Endothelial cell of umbilical vein (primary cell): ENCODE measurements around the gene RAD51B. TPM values are rescaled to one million over a fixed set of nuclear protein-coding genes. Genes with fewer than 3 reads are reported as not detected.

Experiments
- BruUV-seq: library from RNA; stranded (reverse); fragments of 400-500 nt; replicated peaks from 2 replicates; lab custom pipeline; 2021; lab: Mats Ljungman, UMichigan
- CTCF ChIA-PET: fragments of 300-600, 350-600 bp; sonication (Branson Sonifier 250); formaldehyde crosslinking; loops from one replicate; lab custom pipeline; 2021; ENCODE audit warnings: antibody characterized with exemption, inconsistent platforms; lab: Charles Lee
- POLR2A ChIA-PET: fragments of 300-600, 350-600 bp; sonication (Branson Sonifier 250); formaldehyde crosslinking; loops from one replicate; lab custom pipeline; 2021; ENCODE audit warnings: antibody characterized with exemption, inconsistent platforms; lab: Charles Lee
- DNase-seq: peaks from one replicate; pipeline ENCODE4 v3.0.0-alpha.2; 2011; ENCODE audit warnings: low read depth, low spot score
- FAIRE-seq: peaks from 2 replicates; lab custom pipeline; 2011; peaks lifted over from hg19 to GRCh38; lab: Jason Lieb, UNC
- H2AFZ ChIP-seq: 2 replicates; pipeline ENCODE4 v1.6.0; 2012; ENCODE audit warnings: low read depth, low read length, control low read depth, inconsistent platforms
- H3K27ac ChIP-seq: 2 replicates; pipeline ENCODE4 v1.5.1; 2011; ENCODE audit warnings: low read depth, mild to moderate bottlenecking, control low read depth, low read length, moderate library complexity; ENCODE audit not compliant: insufficient read depth
- H3K27me3 ChIP-seq, 2 experiments: 2 replicates each; pipeline versions ENCODE4 v1.6.0 to v1.6.1; 2011; ENCODE audit warnings: low read length in 2 of 2, mixed read lengths in 1 of 2; ENCODE audit not compliant: control insufficient read depth in 2 of 2, insufficient read depth in 2 of 2
- H3K36me3 ChIP-seq, 2 experiments: 2 replicates in 1 of 2; 3 replicates in 1 of 2; pipeline ENCODE4 v1.5.1; 2011; ENCODE audit warnings: low read length in 2 of 2, mild to moderate bottlenecking in 1 of 2, moderate library complexity in 1 of 2; ENCODE audit not compliant: control insufficient read depth in 2 of 2, insufficient read depth in 2 of 2; ENCODE audit errors: extremely low read depth in 1 of 2
- H3K4me1 ChIP-seq: 3 replicates; pipeline ENCODE4 v1.5.1; 2011; ENCODE audit warnings: mild to moderate bottlenecking, low read length; ENCODE audit not compliant: control insufficient read depth, insufficient read depth; ENCODE audit errors: extremely low read depth
- H3K4me2 ChIP-seq: 2 replicates; pipeline ENCODE4 v1.6.1; 2011; ENCODE audit warnings: low read length, control low read depth, mixed read lengths; ENCODE audit not compliant: insufficient read depth
- H3K4me3 ChIP-seq, 3 experiments: fragments of 200-600 bp in 1 of 3; sonication (generic), shearing (Covaris generic) in 1 of 3; replicated peaks in 1 of 3; 2 replicates each; pipeline ENCODE4 v1.5.1; 2011 to 2016; ENCODE audit warnings: control low read depth in 3 of 3, low read length in 3 of 3, mild to moderate bottlenecking in 2 of 3, inconsistent platforms in 1 of 3, low read depth in 1 of 3, moderate library complexity in 1 of 3; ENCODE audit not compliant: insufficient read depth in 1 of 3
- H3K79me2 ChIP-seq: 2 replicates; pipeline ENCODE4 v1.6.0; 2012; ENCODE audit warnings: low read length, inconsistent platforms; ENCODE audit not compliant: control insufficient read depth, insufficient read depth
- H3K9ac ChIP-seq: replicated peaks from 2 replicates; pipeline ENCODE3; 2011; ENCODE audit warnings: low read length, control low read depth; ENCODE audit not compliant: insufficient read depth; ENCODE audit errors: extremely low read depth
- H3K9me1 ChIP-seq: replicated peaks from 3 replicates; pipeline ENCODE4 v1.6.0; 2011; ENCODE audit warnings: mild to moderate bottlenecking, low read length; ENCODE audit not compliant: control insufficient read depth, insufficient read depth; ENCODE audit errors: extremely low read depth
- H3K9me3 ChIP-seq: replicated peaks from 2 replicates; pipeline ENCODE4 v1.5.1; 2012; ENCODE audit warnings: low read length, inconsistent platforms; ENCODE audit not compliant: control insufficient read depth, insufficient read depth
- H4K20me1 ChIP-seq: replicated peaks from 2 replicates; pipeline ENCODE3; 2011; ENCODE audit warnings: mild to moderate bottlenecking, low read length; ENCODE audit not compliant: control insufficient read depth, insufficient read depth; ENCODE audit errors: extremely low read depth
- CTCF ChIP-seq, 2 donors: IDR thresholded peaks; 1 replicate in 1 of 2; 2 replicates in 1 of 2; pipeline ENCODE4 v1.5.1; 2011; ENCODE audit warnings: low read length in 2 of 2, mild to moderate bottlenecking in 2 of 2, moderate library complexity in 2 of 2, control low read depth in 1 of 2, inconsistent platforms in 1 of 2, low read depth in 1 of 2; ENCODE audit not compliant: insufficient read depth in 1 of 2; ENCODE audit errors: extremely low read depth in 1 of 2
- EZH2 ChIP-seq: IDR thresholded peaks from 2 replicates; pipeline ENCODE4 v1.6.1; 2012; ENCODE audit warnings: borderline replicate concordance, low read depth, mild to moderate bottlenecking, moderate library complexity, low read length, inconsistent platforms; ENCODE audit not compliant: severe bottlenecking
- FOS ChIP-seq: IDR thresholded peaks from 2 replicates; pipeline ENCODE4 v1.6.1; 2011; ENCODE audit warnings: mild to moderate bottlenecking, low read length, moderate library complexity, borderline replicate concordance; ENCODE audit not compliant: insufficient read depth
- GATA2 ChIP-seq: IDR thresholded peaks from 2 replicates; pipeline ENCODE4 v1.7.0; 2011; ENCODE audit warnings: low read depth, mild to moderate bottlenecking, moderate library complexity, mixed read lengths, low read length; ENCODE audit not compliant: insufficient read length, insufficient read depth
- JUN ChIP-seq: IDR thresholded peaks from 2 replicates; pipeline ENCODE4 v1.6.1; 2011; ENCODE audit warnings: borderline replicate concordance, low read depth; ENCODE audit not compliant: insufficient read length, insufficient read depth
- MAX ChIP-seq: IDR thresholded peaks from 2 replicates; pipeline ENCODE4 v1.6.1; 2011; ENCODE audit not compliant: insufficient read depth, insufficient read length
- MYC ChIP-seq: IDR thresholded peaks from one replicate; pipeline ENCODE4 v1.6.1; 2011; ENCODE audit warnings: mild to moderate bottlenecking, low read depth, low read length
- POLR2A ChIP-seq: IDR thresholded peaks from 2 replicates; pipeline ENCODE4 v1.6.1; 2012; ENCODE audit warnings: low read depth, mild to moderate bottlenecking, control low read depth, low read length
- POLR2AphosphoS5 ChIP-seq: IDR thresholded peaks from 2 replicates; pipeline ENCODE4 v1.6.1; 2012; ENCODE audit warnings: low read depth, mild to moderate bottlenecking, control low read depth, low read length, moderate library complexity; ENCODE audit not compliant: insufficient read depth
- dilution Hi-C: fragments of 300-500 bp; cut with MboI; formaldehyde crosslinking; loops from one replicate; pipeline ENCODE4 v1.15.0; 2019; ENCODE audit warnings: low sequenced_read_pairs; ENCODE audit not compliant: extremely low pct_ligation_motif_present
- intact Hi-C: fragments of 100-400 bp; cut with micrococcal nuclease; formaldehyde crosslinking; loops from one replicate; pipeline ENCODE4 v1.10.0; 2022
- polyA plus RNA-seq, 4 experiments: library from polyadenylated mRNA; depleted of rRNA in 3 of 4; stranded (reverse) in 3 of 4; unstranded in 1 of 4; fragments of >200 nt; gene quantifications; 2 replicates each; pipeline versions ENCODE4 v1.2.1 to v1.2.3, GENCODE V29; 2011 to 2012; ENCODE audit warnings: missing spikeins in 1 of 4
- total RNA-seq: library from RNA; stranded (reverse); gene quantifications from 2 replicates; pipeline ENCODE4 v1.2.3, GENCODE V29; 2021

Gene RAD51B
- total and polyA plus RNA-seq, 2 donors (not counting 3 experiments of a cell fraction or from before 2014, with no cell fraction given): 3.9 to 19.0 TPM

GRCh38 chr14:68449561-68450181 is 630.1 kb downstream of the RAD51B start:
- H3K27me3 ChIP-seq: no peaks in the 10 kb centered on the region
- H4K20me1 ChIP-seq: no peaks in the 10 kb centered on the region
- H2AFZ ChIP-seq: peak overlapping the region; percentile 23
- H3K9me1 ChIP-seq: no peaks in the 10 kb centered on the region
- H3K79me2 ChIP-seq: no peaks in the 10 kb centered on the region
- FAIRE-seq (no peak), DNase-seq (no peak)
- H3K4me2 ChIP-seq: no peak overlapping the region
- no peak overlapping the region for H3K4me3 ChIP-seq
- no peaks in the 10 kb centered on the region for H3K36me3 ChIP-seq
- no peaks in the 10 kb centered on the region for H3K9me3 ChIP-seq
- ChIA-PET POLR2A (no interaction called here), CTCF (no interaction called here)
- intact Hi-C loops (no loop called here), dilution Hi-C loops (no loop called here)
- BruUV-seq: no TSS peak
- H3K9ac ChIP-seq: no peak overlapping the region
- no peaks in the 10 kb centered on the region for H3K4me1 ChIP-seq
- H3K27ac ChIP-seq: no peak overlapping the region
- no peak for TF ChIP-seq FOS
- TF ChIP-seq EZH2: no peak
- TF ChIP-seq MAX: no peak
- TF ChIP-seq CTCF (IDR thresholded peaks at IDR 0.05; ENCODE audit: extremely low read depth in 1 of 2, insufficient read depth in 1 of 2, low read depth in 1 of 2, low read length in 2 of 2): no peak
- no peak for TF ChIP-seq POLR2A
- TF ChIP-seq POLR2AphosphoS5: no peak
- TF ChIP-seq GATA2: no peak
- no peak for TF ChIP-seq JUN
- TF ChIP-seq MYC: no peak
